PC-9 (cell line): ENCODE measurements around the gene AUTS2.

Source experiments
- CTCF ChIP-seq: fragments of 200-600 bp; sonication (generic); conservative IDR thresholded peaks from 2 replicates; pipeline ENCODE4 v1.6.1; 2017; ENCODE audit warnings: mixed run types, antibody characterized with exemption, mild to moderate bottlenecking, moderate library complexity
- EZH2 ChIP-seq: fragments of 200-600 bp; sonication (generic); IDR thresholded peaks from 2 replicates; pipeline ENCODE4 v1.8.0; 2017; ENCODE audit warnings: antibody characterized with exemption, low read depth

GRCh38 chr7:70466725-70467364, 868.6 kb downstream of the AUTS2 start:
- TF ChIP-seq CTCF (no peak), EZH2 (no peak)
